Stimulated activated CD8-positive, alpha-beta memory T cell treated with anti-CD3 and anti-CD28 coated beads, Interleukin-7, amount 100 ng/mL, for 1 hour (primary cell): Measurements from ENCODE around the gene FUT4.
"Not testable (repeated sequence)": the region's sequence is repeated elsewhere in the genome, so short reads cannot be mapped to it uniquely, and the experiment has no call there.

Experiments used
- DNase-seq, 2 donors: peaks; one replicate each; pipeline ENCODE4 v3.0.0-alpha.2; 2020; ENCODE audit warnings: low read depth in 2 of 2

Gene FUT4

DNA sequence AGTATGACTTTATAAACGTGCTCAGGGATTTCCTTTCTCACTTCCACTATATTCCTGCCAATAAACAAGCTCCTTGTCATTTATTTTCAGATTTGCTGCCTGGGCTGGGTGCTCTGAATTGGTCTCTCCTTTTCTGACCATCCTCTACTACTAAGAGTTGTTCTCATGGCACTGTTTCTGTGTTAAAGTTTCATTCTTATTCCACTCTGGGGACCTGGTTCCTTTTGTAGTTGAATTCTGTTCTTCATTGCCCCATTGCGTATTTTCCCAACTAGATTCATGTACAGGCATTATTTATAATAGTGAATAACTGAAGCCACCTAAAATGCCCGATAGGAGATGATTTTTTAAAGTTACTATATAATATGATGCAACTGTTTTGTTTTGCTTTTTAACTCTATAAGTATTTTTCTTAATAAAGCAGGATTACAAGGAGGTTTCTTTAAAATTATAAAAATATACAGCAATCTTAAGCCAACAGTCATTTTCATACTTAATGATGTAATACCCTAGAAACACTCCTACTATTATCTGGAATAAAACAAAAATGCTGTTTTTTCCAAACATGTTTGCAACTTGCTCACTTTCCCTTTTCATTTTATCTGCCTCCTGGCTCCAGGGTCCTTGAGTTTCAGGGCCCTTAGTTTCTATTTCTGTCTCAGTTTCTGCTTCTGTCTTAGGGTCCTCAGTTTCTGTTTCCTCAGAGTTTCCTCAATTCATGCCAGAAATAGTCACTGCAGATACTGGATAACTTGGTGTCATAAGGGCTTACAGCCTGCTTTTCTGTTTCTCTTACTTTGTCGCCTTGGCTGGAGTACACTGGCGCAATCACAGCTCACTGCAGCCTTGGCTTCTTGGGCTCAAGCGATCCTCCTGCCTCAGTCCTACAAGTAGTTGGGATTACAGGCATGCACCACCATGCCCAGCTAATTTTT lies 9.8 kb upstream of the FUT4 start:
- DNase-seq: no peak

DNA sequence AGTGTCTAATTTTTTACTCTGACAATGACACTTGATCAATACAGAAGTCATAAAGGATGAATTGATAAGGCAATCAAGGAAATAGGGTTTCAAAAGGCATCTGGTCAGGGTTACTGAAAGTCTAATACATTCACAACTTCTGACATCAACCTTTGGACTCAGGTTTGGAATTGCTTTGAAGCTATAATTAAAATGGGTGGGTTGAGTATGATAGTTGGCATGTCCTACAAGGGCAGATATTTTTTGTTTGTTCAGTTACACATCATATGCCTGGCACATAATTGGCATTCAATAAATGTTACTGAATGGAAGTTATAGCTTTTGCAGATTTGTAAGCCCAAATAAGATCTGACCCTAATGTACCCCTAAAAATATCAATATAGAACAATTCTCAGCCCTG lies 7.3 kb upstream of the FUT4 start:
- DNase-seq: no peak

DNA sequence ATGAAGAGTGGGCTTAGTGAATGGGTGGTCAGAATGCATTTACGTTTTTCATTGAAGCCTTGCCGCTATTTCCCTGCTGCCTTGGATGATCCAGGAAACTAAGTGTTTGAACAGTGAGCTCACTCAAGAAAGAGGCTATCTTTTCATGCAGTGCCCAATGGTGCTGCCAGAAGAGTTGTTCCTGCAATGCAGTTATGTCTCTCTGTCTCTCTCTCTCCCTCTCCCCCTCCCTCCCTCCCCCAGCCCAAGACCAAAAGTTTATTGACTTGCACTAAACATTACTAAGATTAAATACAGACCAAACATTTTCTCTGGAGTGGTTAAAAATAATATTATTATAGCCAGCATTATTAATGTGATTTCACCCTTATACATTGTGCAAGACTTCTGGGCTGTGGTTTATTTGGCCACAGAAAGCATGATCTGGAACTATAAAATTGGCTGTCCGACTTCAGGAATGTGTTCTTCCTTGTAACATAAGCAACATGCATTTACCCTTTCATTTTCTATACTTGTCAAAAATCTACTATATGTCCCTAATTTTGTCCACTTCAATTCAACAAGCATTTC lies 6.6 kb upstream of the FUT4 start:
- DNase-seq: no peak

DNA sequence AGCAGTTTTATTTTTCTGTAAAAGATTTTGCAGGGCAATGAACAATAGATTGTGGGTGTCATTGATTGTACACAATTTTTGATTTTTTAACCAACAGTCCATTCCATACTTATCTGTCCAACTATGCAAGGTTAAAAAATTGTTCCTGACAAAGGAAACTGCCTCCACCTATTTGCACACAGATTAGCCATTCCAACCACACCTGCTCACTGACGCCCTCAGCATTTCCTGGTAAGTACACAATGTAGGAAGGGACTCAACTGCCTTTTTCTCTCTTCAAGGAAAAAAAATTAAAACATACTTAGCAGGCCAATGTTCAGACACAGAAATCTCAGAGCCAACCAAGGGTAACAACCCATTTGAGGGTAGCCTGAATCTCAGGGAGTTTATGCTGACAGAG lies 4.3 kb upstream of the FUT4 start:
- DNase-seq: no peak

DNA sequence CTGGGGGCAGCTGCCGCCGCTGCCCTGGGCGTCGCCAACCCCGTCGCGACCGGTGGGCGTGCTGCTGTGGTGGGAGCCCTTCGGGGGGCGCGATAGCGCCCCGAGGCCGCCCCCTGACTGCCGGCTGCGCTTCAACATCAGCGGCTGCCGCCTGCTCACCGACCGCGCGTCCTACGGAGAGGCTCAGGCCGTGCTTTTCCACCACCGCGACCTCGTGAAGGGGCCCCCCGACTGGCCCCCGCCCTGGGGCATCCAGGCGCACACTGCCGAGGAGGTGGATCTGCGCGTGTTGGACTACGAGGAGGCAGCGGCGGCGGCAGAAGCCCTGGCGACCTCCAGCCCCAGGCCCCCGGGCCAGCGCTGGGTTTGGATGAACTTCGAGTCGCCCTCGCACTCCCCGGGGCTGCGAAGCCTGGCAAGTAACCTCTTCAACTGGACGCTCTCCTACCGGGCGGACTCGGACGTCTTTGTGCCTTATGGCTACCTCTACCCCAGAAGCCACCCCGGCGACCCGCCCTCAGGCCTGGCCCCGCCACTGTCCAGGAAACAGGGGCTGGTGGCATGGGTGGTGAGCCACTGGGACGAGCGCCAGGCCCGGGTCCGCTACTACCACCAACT lies 1.0 kb downstream of the FUT4 start:
- no peak for DNase-seq

DNA sequence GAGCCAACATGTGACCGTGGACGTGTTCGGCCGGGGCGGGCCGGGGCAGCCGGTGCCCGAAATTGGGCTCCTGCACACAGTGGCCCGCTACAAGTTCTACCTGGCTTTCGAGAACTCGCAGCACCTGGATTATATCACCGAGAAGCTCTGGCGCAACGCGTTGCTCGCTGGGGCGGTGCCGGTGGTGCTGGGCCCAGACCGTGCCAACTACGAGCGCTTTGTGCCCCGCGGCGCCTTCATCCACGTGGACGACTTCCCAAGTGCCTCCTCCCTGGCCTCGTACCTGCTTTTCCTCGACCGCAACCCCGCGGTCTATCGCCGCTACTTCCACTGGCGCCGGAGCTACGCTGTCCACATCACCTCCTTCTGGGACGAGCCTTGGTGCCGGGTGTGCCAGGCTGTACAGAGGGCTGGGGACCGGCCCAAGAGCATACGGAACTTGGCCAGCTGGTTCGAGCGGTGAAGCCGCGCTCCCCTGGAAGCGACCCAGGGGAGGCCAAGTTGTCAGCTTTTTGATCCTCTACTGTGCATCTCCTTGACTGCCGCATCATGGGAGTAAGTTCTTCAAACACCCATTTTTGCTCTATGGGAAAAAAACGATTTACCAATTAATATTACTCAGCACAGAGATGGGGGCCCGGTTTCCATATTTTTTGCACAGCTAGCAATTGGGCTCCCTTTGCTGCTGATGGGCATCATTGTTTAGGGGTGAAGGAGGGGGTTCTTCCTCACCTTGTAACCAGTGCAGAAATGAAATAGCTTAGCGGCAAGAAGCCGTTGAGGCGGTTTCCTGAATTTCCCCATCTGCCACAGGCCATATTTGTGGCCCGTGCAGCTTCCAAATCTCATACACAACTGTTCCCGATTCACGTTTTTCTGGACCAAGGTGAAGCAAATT lies 1.8 kb downstream of the FUT4 start:
- DNase-seq: no peak

DNA sequence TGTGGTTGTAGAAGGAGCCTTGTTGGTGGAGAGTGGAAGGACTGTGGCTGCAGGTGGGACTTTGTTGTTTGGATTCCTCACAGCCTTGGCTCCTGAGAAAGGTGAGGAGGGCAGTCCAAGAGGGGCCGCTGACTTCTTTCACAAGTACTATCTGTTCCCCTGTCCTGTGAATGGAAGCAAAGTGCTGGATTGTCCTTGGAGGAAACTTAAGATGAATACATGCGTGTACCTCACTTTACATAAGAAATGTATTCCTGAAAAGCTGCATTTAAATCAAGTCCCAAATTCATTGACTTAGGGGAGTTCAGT lies 2.4 kb downstream of the FUT4 start:
- DNase-seq: no peak

DNA sequence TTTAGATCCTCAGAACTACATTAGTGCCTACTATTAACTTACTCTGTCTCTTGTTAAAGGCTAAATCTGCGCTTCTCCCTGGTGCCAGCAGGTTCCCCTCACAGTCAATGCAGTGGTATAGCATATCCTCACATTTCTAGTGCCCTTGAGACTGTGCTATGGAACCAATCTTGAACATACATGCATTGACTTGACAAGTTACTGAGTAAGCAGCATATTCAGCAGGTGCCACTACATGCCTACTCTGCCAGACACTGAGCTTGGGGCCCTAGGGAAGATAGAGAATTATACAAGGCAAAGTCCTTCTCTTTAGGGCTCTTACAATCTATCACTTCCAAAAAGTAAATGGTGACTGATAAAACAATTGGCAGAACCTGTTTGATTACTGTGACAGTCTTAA lies 3.2 kb downstream of the FUT4 start:
- no peak for DNase-seq

DNA sequence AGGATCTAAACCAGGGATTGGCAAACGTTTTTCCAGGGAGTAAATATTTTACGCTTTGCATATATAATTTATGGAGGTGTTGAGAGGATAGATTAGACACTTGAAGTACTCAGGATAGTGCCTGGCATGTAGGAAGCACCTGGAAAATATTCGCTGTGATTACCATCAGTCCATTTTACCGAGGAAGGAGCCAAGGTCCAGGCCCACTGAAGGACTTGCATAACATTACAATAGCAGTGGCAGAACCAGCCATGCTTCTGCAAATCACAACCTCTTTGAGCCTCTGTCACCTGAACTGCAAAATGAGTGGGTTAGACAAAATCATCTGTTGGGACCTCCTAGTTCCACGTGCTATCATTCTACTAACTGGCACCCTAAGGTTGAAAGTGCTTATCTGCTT lies 5.4 kb downstream of the FUT4 start:
- no peak for DNase-seq

DNA sequence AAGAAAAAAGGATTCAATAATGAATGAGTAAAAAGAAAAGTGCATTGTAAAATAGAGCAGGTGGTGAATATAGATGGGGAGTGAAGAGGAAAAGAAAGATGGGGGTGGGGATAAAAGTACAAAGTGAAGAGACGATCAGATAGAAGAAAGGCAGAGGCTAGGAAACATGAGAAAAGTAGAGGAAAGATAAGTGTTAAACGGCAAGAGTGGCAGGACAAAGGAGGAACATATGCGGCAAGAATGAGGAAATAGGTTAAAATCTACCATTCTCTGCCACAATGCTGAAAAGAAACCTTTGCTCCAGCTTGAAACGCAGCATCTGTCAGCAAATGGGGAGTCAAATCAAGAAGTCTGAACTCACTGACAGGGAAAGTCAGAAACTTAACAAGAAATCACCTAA lies 6.8 kb downstream of the FUT4 start:
- no peak for DNase-seq

DNA sequence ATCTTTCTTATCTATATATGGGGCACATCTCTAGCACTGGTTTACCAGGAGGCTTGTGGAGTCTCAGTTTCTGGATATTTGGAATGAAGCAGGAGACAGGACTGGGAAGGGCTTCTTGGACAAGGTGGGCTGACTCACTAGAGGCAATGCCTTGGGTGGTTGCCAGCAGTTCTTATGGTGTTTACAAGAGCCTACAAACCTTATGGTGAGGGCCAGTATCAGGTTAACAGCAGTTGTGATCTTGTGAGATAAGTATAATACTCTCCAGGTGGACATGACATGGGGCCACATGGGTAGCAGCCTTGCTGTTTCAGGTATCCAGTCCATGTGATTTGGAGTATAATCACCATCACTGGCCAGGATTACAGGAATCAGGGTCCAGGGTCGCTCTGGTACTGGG lies 10.2 kb downstream of the FUT4 start:
- no peak for DNase-seq

DNA sequence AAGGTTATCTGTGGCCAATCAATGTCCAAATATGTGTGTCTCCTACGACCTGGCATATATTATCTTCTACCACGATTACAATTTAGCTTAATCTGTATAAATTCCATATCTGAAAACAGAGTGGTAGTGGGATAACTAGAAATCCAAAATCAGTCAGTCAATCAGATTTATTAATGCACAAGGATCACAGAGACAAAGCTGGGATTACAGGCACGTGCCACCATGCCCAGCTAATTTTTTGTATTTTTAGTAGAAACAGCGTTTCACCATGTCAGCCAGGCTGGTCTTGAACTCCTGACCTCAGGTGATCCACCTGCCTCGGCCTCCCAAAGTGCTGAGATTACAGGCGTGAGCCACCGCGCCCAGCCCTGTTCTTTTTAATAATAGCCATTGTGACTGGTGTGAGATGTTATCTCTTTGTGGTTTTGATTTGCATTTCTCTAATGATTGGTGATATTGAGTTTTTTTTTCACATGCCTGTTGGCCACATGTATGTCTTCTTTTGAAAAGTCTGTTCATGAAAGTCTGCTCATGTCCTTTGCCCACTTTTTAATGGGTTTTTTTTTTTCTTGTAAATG lies 12.1 kb downstream of the FUT4 start:
- DNase-seq: not testable (repeated sequence)

DNA sequence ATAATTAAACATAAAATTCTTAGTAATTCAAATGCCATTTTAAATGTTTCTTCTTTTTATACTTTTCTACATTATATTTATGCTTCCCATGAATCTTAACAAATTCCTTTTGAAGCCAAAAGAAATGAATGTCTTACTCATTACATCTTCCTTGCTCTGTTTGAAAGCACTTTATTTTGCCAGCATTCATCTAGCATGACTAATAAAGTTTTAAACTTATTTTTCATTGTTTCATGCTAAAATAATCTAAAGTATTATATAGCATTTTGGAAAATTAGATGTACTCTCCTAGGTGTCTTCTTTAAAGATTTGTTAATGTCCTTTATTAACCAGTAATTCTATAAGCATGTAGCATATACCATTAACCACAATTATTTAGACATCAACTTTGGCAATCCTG lies 13.7 kb downstream of the FUT4 start:
- DNase-seq: no peak

DNA sequence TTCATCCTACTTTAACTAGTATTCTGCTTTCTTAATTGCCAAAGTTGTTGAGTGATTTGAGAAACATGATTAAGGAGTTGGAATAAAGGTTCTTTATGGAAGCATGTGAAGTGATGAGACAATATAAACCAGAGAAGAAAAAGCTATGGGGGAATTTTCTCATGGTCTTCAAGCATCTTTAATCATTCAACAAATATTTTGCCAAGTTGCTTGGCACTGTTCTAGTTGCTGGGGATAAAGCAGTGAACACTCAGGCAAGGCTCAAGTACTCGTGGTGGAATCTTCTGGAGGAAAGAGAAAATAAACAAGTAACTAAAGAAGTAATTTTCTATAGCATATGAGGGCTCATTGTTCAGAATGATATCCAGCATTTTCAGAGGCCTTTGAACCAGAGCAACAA lies 14.3 kb downstream of the FUT4 start:
- DNase-seq: no peak

DNA sequence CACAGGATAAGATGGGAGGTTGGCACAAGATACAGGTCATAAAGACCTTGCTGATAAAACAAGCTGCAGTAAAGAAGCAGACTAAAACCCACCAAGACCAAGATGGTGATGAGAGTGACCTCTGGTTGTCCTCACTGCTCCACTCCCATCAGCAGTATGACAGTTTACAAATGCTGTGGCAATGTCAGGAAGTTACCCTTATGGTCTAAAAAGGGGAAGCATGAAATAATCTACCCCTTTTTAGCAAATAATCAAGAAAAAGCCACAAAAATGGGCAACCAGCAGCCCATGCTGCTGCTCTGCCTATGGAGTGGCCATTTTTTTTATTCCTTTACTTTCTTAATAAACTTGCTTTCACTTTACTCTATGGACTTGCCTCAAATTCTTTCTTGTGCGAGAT lies 14.7 kb downstream of the FUT4 start:
- DNase-seq: no peak

DNA sequence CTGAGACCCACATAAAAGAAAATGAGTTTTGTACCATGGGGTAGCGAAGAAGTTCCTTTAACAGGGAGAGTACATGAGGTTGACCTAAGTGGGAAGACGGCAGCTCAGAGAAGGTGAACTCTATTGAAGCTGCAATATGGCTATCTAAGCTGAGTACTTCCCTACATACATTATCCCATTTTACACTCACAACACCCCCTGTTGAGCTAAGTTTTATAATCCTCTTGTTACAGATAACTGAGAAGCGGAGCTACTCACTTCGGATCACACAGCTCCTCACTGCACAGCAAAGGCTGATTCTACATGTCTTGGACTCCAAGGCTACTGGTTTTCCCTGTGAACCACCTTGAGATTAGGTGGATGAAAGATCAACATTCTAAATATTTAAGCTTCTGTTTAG lies 15.2 kb downstream of the FUT4 start:
- DNase-seq: no peak

DNA sequence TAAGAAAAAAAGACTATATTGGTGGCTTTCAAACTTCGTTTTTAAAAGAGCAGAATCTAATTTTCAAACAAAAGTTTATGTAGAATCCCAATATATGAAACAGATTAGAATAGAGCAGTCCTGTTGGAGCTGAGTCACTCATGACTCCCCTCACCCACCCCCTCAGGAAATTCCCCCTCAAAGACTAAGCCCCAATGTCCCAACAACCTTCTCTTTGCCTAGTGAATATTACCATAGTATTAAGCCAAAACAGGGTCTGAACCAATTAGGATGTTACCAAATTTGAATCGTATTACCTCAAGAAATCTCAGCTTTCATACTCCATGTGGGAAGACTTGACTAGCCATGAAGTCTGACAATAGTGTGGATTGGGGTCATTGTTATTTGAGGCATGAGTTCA lies 15.6 kb downstream of the FUT4 start:
- DNase-seq: no peak

DNA sequence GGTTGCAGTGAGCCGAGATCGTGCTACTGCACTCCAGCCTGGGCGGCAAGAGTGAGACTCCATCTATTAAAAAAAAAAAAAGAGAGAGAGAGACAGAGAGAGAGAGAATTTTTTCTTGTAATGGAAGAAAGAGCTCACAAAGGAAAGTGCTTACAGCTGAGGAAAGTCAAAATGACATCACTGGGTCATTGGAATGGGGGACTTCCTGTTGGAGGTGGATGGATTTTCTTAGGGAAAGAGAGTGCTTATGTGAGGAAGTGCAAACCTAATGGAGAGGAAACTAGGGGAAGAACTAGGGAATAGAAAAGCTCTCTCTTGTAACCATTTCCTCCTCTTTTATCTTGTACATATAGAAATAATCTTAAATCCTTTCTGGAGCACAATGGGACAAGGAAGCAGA lies 17.1 kb downstream of the FUT4 start:
- no peak for DNase-seq

DNA sequence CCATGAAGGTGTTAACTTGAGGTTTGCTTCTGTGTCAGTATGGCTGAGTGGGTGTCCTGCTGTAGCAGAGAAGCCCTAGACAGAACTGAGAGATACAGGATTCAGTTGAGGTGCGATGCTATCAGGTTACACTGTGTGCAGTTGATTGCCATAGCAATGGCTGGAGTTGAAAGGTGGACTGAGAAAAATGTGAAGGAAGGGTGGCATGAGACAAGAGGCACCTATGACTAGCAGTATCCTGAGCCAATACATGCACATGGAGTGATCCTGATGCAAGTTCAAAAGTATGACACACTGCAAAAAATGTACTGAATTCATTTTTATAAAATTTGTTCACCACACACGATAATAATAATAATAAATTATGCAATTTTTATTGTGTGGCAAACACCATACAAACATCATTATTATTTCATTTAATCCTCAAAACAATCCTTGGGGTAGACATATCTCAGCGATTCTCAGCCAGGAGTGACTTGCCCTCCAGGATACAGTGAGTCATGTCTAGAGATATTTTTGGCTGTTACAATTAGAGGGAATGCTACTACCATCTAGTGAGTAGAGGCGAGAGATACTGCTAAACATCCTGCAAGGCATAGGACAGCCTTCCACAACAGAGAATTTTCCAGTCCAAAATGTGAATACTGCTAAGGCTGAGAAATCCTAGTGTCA lies 19.6 kb downstream of the FUT4 start:
- no peak for DNase-seq

DNA sequence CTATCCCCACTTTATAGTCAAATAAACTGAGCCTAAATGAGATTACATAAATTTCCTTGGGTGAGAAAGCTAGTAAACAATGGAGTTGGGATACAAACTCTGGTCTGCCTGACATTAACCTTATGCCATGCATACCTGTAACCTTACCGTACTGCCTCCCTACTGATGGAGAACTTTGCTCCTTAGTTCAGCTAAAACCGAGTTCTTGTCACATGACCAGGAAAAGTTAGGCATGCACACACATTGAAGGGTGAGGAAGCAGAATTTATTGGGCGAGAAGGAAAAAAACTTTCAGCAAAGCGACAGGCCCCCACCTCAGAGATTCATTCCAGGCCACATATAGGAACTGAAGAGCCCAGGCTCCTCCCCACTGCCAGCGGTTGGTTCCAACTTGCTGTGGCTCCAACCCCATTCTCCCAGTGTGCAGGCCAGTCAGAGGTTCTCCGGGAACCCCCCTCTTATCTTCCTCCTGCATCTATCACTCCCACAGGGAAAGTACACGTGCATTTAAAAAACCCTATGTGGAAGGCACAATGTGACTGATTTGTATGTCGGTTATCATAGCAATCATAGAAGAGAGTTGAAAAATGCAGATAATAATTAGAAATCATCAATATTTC lies 20.2 kb downstream of the FUT4 start:
- no peak for DNase-seq

DNA sequence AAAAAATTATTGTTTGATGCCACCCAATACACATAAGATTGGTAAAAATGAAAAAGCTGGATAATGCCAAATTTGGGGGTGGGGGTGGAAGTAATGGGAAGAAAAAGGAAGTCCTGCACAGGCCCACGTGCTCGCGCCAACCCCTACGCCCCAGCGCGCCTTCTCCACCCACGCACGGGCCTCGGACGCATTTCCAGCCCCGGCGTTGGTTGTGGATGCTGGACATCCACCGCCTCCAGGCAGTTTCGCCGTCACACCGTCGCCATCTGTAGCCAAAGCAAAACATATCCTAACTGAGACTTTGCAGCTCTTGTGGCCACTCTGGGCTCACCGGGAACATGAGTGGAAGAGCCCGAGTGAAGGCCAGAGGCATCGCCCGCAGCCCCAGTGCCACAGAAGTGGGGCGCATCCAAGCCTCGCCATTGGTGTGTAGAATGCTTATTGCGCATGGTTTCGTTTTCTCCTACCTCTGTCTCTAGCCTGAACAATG lies 23.5 kb downstream of the FUT4 start, which contains the start of gene PIWIL4:
PIWIL4 (plus strand) TSS at position 188 of the 490 bp plus-strand sequence; CDS start at position 339, 151 bp downstream.
- DNase-seq: no peak
